Measurements from ENCODE around the gene TMTC2.

TMTC2 gene

DNA sequence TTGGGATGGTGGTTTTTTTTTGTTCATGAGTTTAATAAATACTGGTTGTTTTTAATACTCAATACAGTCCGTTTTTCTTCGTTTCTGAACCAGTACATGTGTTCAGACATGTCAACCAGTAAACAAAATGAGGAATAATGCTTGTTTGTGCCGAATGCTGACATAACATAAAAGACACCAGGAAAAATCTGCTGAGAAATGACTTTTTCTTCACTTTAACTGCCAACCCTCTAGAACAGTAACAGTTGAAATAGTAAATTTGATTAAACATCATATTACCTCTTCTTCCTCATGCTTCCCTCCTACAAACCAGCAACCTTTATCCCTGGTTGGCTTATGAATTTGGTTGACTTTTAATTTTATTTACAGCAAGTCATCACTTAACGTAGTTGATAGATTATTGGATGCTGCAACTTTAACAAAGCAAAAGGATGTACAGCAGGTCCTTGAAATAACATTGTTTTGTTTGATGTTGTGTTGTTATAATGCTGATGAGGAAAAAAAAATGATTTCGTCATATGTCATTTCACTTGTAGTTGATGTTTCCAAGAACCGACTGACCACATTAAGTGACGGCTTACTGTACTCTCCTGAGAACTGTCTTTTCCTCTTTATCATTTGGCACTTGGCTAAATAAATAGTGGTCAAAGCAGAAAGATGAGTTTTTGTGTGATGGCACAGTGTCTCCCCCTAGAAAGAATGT lies 340.5 kb downstream of the TMTC2 start:
- no peak overlapping the region for H3K4me3 ChIP-seq (replicated peaks; ENCODE audit: low read depth, low read length)
- TF ChIP-seq, protein P1, sequence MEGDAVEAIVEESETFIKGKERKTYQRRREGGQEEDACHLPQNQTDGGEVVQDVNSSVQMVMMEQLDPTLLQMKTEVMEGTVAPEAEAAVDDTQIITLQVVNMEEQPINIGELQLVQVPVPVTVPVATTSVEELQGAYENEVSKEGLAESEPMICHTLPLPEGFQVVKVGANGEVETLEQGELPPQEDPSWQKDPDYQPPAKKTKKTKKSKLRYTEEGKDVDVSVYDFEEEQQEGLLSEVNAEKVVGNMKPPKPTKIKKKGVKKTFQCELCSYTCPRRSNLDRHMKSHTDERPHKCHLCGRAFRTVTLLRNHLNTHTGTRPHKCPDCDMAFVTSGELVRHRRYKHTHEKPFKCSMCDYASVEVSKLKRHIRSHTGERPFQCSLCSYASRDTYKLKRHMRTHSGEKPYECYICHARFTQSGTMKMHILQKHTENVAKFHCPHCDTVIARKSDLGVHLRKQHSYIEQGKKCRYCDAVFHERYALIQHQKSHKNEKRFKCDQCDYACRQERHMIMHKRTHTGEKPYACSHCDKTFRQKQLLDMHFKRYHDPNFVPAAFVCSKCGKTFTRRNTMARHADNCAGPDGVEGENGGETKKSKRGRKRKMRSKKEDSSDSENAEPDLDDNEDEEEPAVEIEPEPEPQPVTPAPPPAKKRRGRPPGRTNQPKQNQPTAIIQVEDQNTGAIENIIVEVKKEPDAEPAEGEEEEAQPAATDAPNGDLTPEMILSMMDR (IDR thresholded peaks at IDR 0.05; ENCODE audit: low read depth, low read length, missing control alignments) = no peak
- no peak for DNase-seq (ENCODE audit: extremely low read depth, low read depth)

DNA sequence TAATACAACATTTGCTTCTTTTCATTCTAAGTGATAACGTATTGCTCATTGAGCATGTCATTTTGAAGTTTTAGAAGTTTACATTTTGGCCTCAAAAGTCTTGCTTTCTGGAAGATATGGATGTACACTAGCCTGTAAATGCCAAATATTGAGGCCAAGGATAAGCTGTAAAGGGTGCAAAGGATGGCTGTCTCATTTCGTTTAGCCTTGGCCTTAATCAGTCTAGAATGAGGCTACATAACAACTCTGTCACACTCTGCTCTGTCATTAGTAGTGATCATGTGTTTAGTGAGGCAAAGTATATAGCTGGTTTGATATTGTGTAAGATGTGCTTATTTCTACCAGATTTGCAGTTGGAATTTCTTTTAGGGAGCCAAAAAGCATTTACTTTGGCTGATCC lies 344.5 kb downstream of the TMTC2 start:
- TF ChIP-seq, protein P1 (IDR thresholded peaks at IDR 0.05; ENCODE audit: low read depth, low read length, missing control alignments) = no peak
- DNase-seq (ENCODE audit: extremely low read depth, low read depth) = no peak

DNA sequence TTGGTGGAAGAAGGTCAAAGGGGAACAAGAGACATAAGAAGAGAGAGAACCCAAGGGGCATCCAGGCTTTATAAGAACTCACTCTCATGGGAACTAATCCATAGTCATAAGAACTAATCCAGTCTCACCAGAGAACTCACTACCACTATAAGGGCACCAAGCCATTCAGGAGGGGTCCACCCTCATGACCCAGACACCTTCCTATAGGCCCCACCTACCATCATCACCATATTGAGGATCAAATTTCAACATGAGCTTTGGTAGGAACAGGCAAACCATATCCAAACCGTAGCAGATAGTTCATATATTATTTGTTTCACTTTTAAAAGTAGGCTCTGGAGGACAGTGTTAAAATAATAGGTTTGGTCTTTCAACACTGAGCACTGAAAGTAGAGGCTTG lies 350.1 kb downstream of the TMTC2 start:
- no peak for DNase-seq (ENCODE audit: extremely low read depth, low read depth)
- no peak overlapping the region for H3K4me3 ChIP-seq (replicated peaks; ENCODE audit: low read depth, low read length)
- TF ChIP-seq, protein P1 (IDR thresholded peaks at IDR 0.05; ENCODE audit: low read depth, low read length, missing control alignments) = no peak

More for the DNA sequence above, 344.5 kb downstream of the TMTC2 start:
- no peak overlapping the region for H3K4me3 ChIP-seq (replicated peaks; ENCODE audit: low read depth, low read length)

DNA sequence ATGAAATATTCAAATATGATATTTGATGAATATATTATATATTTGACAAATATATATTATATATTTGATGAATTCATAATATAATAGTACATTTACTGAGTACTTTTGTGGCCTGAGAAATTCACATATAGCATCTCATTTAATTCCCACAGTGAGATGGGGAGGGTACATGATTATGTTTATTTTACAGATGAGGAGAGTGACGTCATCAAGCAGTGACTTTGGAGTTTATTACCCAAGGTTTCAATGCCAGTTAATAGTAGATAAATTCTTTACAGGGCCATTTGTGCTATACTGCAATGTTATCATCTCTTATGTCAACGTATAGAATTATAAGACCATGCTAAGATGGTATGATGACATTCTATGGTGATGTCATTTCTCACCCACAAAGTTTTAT lies 352.7 kb downstream of the TMTC2 start:
- no peak overlapping the region for H3K4me3 ChIP-seq (replicated peaks; ENCODE audit: low read depth, low read length)
- TF ChIP-seq, protein P1 (IDR thresholded peaks at IDR 0.05; ENCODE audit: low read depth, low read length, missing control alignments) = no peak
- no peak for DNase-seq (ENCODE audit: extremely low read depth, low read depth)

DNA sequence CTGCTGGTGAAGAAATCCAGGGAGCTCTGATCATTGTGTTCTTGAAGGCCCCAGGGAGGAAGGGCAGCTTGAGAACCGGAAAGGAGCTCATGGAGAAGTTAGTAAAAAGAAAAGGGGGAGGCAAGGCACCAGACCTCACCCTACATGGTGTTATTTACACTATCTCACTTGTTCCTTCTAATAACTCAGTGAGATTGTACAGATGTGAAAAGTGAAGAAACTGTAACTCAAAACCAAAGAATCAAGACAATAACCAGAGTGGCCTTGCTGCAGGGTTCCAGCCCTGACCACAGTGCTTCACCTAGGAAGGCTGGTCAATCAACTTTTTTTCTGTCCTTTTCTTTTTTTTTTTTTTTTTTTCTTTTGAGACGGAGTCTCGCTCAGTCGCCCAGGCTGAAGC lies 353.6 kb downstream of the TMTC2 start:
- TF ChIP-seq, protein P1 (IDR thresholded peaks at IDR 0.05; ENCODE audit: low read depth, low read length, missing control alignments) = no peak
- no peak overlapping the region for H3K4me3 ChIP-seq (replicated peaks; ENCODE audit: low read depth, low read length)
- DNase-seq (ENCODE audit: extremely low read depth, low read depth) = no peak

DNA sequence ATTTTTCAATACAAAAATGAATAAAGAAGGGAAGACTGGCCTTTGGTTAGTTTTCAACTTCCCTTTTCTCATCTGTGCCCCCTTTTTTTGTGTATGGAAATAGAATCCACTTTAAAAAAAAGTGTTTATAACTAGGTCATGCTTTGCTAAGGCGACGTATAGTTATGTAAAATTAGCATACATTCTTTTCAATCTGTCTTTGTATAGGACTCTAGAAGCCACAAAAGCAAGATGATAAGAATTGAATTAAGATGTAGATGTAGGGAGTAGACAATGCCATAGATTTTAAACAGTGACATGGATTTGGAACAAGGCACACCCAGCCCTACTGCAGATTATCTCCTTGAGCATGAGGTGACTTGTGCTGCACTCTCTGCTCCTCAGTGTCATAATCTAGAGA lies 354.3 kb downstream of the TMTC2 start:
- no peak for DNase-seq (ENCODE audit: extremely low read depth, low read depth)
- TF ChIP-seq, protein P1 (IDR thresholded peaks at IDR 0.05; ENCODE audit: low read depth, low read length, missing control alignments) = no peak
- H3K4me3 ChIP-seq (replicated peaks; ENCODE audit: low read depth, low read length) = no peak overlapping the region

Measured in HFF-Myc (cell line).